IPS DF 6.9 (cell line): ENCODE data around the gene PLEK.

Experiments
- DNase-seq: peaks from one replicate; pipeline ENCODE4 v3.0.0-alpha.2; 2013; ENCODE audit warnings: low read depth, low spot score
- H3K27ac ChIP-seq: one replicate; pipeline ENCODE4 v1.5.1; 2013; ENCODE audit warnings: low read length, control low read depth
- H3K27me3 ChIP-seq: 2 replicates; pipeline ENCODE4 v1.6.1; 2013; ENCODE audit warnings: mild to moderate bottlenecking, low read length; ENCODE audit not compliant: control insufficient read depth, insufficient read depth
- H3K36me3 ChIP-seq: 2 replicates; pipeline ENCODE4 v1.6.1; 2013; ENCODE audit warnings: low read length; ENCODE audit not compliant: control insufficient read depth, insufficient read depth
- H3K4me1 ChIP-seq: 2 replicates; pipeline ENCODE4 v1.6.1; 2013; ENCODE audit warnings: low read length; ENCODE audit not compliant: control insufficient read depth, insufficient read depth
- H3K4me3 ChIP-seq: 2 replicates; pipeline ENCODE4 v1.5.1; 2013; ENCODE audit warnings: mild to moderate bottlenecking, low read length
- H3K9me3 ChIP-seq: 2 replicates; pipeline ENCODE4 v1.6.1; 2013; ENCODE audit warnings: low read length, inconsistent platforms; ENCODE audit not compliant: control insufficient read depth, insufficient read depth
- WGBS: extraction: QIAGEN DNeasy Blood & Tissue Kit; methylation state at CpG from one replicate; pipeline ENCODE4 v1.1.7; 2013; ENCODE audit warnings: mixed read lengths, missing lambda C conversion rate; ENCODE audit not compliant: insufficient read length, insufficient coverage; 5-methylcytosine and 5-hydroxymethylcytosine counted together

The PLEK gene

GRCh38 chr2:68426848-68427579 lies 61.9 kb downstream of the PLEK start:
- no peaks in the 10 kb centered on the region for H3K4me1 ChIP-seq
- no CpG with 5 or more reads among the region's 10 CpGs for WGBS
- no peaks in the 10 kb centered on the region for H3K27me3 ChIP-seq
- H3K36me3 ChIP-seq = no peaks in the 10 kb centered on the region
- H3K9me3 ChIP-seq = no peaks in the 10 kb centered on the region
- no peak for DNase-seq
- no peak overlapping the region for H3K27ac ChIP-seq
- H3K4me3 ChIP-seq = no peak overlapping the region

DNA sequence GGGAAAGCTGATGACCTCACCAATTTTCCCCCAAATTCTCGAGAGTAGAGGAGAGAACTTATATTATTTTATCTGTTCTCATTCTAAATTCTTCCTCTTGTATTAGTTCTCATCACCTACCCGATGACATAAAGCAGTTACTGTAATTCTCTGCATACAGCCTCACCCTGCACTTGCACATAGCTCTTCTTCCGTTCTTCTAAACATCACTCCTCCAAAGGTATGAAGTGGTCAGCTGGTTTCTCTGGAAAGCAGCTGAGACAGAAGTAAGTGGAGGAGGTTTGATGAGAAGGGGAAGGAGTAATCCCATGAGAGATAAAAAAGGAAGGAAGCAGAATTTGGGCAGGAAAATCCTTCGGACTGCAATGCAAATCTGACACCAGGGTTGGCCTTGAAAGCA lies 63.0 kb downstream of the PLEK start:
- WGBS = no CpG with 5 or more reads among the region's 4 CpGs
- DNase-seq = no peak
- no peak overlapping the region for H3K4me3 ChIP-seq

GRCh38 chr2:68428746-68429145 lies 63.7 kb downstream of the PLEK start:
- Histone ChIP-seq H3K27ac (no peak overlapping the region), H3K36me3 (no peaks in the 10 kb centered on the region), H3K9me3 (no peaks in the 10 kb centered on the region), H3K4me1 (no peaks in the 10 kb centered on the region), H3K27me3 (no peaks in the 10 kb centered on the region), H3K4me3 (no peak overlapping the region)
- DNase-seq = no peak
- no CpG with 5 or more reads among the region's 1 CpG for whole genome bisulfite sequencing

More for the DNA sequence above, 63.0 kb downstream of the PLEK start:
- Histone ChIP-seq H3K36me3 (no peaks in the 10 kb centered on the region), H3K27me3 (no peaks in the 10 kb centered on the region), H3K9me3 (no peaks in the 10 kb centered on the region), H3K4me1 (no peaks in the 10 kb centered on the region), H3K27ac (no peak overlapping the region)

- no peaks in the 10 kb centered on the region for H3K27me3 ChIP-seq
- no peak for DNase-seq
- WGBS = no CpG with 5 or more reads among the region's 7 CpGs
- H3K36me3 ChIP-seq = no peaks in the 10 kb centered on the region
- no peaks in the 10 kb centered on the region for H3K9me3 ChIP-seq
- H3K27ac ChIP-seq = no peak overlapping the region
- no peaks in the 10 kb centered on the region for H3K4me1 ChIP-seq
- H3K4me3 ChIP-seq = no peak overlapping the region
Observed at GRCh38 chr2:68429311-68429826, 64.3 kb downstream of the PLEK start.

DNA sequence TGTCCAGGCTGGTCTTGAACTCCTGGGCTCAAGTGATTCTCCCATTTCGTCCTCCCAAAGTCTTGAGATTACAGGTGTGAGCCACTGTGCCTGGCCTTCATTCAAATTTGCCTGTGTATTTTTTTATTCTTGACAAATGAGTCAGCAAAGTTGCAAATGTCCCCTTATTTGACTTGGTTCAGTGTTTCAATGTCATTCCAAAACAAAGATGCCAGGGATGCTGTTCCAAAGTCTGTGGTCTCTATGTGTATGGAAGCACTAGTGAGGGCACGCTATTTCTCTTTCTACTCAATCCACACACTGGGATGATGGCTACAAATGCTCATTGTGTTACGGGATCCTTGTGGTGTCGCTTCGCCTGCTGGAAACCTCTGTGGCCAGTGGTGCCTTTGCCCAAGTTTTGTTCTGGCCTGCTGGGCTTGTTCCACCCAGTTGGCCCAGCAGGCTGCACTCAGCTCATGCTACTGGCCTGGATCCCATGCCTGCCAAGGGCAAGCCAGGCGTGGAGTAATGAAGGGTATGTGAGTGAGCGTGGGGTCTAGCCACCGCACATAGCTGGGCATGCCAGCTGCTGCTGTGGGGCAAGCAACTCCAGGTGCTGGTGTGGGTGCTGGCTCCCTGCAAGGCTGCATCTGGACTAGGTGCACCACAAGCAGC lies 66.4 kb downstream of the PLEK start:
- Histone ChIP-seq H3K27ac (no peak overlapping the region), H3K4me1 (no peaks in the 10 kb centered on the region), H3K27me3 (no peaks in the 10 kb centered on the region), H3K4me3 (no peak overlapping the region), H3K9me3 (no peaks in the 10 kb centered on the region), H3K36me3 (no peaks in the 10 kb centered on the region)
- DNase-seq = no peak
- no CpG with 5 or more reads among the region's 8 CpGs for WGBS

DNA sequence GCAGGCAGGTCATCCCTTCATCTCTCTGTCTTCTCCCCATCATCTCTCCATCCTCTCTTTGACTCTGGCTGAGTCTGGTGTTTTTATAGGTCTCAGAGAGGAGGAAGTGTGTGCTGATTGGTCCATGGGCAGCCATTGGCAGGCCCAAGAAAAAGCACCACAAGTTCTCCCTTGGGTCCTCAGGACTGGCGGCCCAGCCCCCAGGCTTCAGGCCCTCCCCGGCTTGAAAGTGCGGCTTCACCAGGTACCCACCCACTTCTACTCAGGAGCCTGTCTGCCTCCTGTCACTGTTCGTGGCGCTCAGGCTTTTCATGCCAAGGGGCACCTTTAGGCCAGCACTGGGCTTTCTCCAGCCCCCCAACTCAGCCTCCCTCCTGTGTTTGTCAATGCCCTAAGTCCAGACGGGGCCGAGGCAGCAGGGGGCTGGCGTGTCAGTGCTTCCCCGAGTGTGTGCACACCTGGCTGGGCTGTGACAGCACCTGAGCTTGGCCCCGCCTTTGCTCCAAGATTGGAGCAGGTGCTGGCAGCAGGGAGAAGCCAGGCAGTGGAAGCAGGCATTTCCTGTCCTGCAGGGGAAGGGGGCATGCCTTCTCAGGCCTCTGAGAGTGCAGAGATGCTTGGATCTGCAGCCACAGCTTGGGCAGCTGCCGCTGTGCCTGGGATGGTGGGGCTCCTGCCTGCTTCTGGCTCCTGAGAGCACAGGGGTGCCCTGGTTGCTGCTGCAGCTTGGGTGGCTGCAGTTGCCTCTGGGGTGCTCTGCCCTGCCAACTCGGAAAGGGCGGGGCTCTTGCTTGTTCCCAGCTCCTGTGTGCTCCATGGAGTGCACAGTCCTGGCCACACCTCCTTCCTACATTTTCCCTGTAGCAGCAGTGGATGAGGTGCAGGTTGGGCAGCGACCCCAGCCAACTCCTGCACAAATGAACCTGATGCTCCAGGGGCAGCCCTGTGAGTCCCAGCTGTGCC lies 67.9 kb downstream of the PLEK start:
- no peaks in the 10 kb centered on the region for H3K27me3 ChIP-seq
- DNase-seq = no peak
- no peak overlapping the region for H3K4me3 ChIP-seq
- no CpG with 5 or more reads among the region's 14 CpGs for WGBS
- no peak overlapping the region for H3K27ac ChIP-seq
- H3K36me3 ChIP-seq = no peaks in the 10 kb centered on the region
- H3K9me3 ChIP-seq = no peaks in the 10 kb centered on the region
- H3K4me1 ChIP-seq = no peaks in the 10 kb centered on the region

DNA sequence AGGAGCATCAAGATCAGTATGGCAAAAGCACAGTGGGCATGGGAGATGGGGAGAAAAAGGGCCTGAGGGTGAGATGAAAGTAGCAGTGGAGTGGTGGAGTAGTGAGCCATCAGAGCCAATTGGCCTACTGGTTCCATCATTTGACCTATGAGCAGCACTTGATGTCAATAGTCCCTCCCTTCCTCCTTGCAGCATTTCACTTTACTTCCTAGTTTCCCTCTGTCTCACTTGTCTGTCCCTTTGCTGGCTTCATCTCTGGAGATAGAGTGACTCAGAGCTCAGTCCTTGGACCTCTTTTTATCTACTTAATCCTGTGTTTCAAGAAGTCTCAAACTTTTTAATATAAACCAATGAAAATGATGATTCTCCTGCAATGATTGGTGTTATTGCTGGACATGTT lies 69.9 kb downstream of the PLEK start:
- H3K9me3 ChIP-seq = no peaks in the 10 kb centered on the region
- H3K4me3 ChIP-seq = no peak overlapping the region
- no peaks in the 10 kb centered on the region for H3K27me3 ChIP-seq
- no peak for DNase-seq
- H3K4me1 ChIP-seq = no peaks in the 10 kb centered on the region
- H3K36me3 ChIP-seq = no peaks in the 10 kb centered on the region
- H3K27ac ChIP-seq = no peak overlapping the region

GRCh38 chr2:68435615-68436014 lies 70.5 kb downstream of the PLEK start:
- no peak overlapping the region for H3K4me3 ChIP-seq
- no peaks in the 10 kb centered on the region for H3K9me3 ChIP-seq
- H3K27me3 ChIP-seq = no peaks in the 10 kb centered on the region
- no peak overlapping the region for H3K27ac ChIP-seq
- H3K36me3 ChIP-seq = no peaks in the 10 kb centered on the region
- no peaks in the 10 kb centered on the region for H3K4me1 ChIP-seq
- DNase-seq = no peak

GRCh38 chr2:68436270-68436669 lies 71.2 kb downstream of the PLEK start:
- no peak overlapping the region for H3K27ac ChIP-seq
- no peak overlapping the region for H3K4me3 ChIP-seq
- no peaks in the 10 kb centered on the region for H3K4me1 ChIP-seq
- no peaks in the 10 kb centered on the region for H3K9me3 ChIP-seq
- no peaks in the 10 kb centered on the region for H3K36me3 ChIP-seq
- H3K27me3 ChIP-seq = no peaks in the 10 kb centered on the region
- no CpG with 5 or more reads among the region's 4 CpGs for WGBS
- DNase-seq = no peak

- Histone ChIP-seq H3K4me3 (no peak overlapping the region), H3K27ac (no peak overlapping the region)
- no CpG with 5 or more reads among the region's 7 CpGs for WGBS
Observed at GRCh38 chr2:68438455-68439303, 73.6 kb downstream of the PLEK start.

More at GRCh38 chr2:68438455-68439303, 73.6 kb downstream of the PLEK start:
- no peaks in the 10 kb centered on the region for H3K9me3 ChIP-seq
- H3K4me1 ChIP-seq = no peaks in the 10 kb centered on the region
- no peaks in the 10 kb centered on the region for H3K36me3 ChIP-seq
- no peak for DNase-seq
- no peaks in the 10 kb centered on the region for H3K27me3 ChIP-seq
